GM12892 (cell line): ENCODE results near the gene CEP164.

Experiments used
- POLR2A ChIP-seq: IDR thresholded peaks from 2 replicates; pipeline ENCODE4 v1.6.1; 2011; ENCODE audit warnings: low read depth, low read length, control low read depth
- POLR2AphosphoS5 ChIP-seq: IDR thresholded peaks from 2 replicates; pipeline ENCODE4 v1.6.1; 2011; ENCODE audit warnings: low read depth, low read length, control low read depth

DNA sequence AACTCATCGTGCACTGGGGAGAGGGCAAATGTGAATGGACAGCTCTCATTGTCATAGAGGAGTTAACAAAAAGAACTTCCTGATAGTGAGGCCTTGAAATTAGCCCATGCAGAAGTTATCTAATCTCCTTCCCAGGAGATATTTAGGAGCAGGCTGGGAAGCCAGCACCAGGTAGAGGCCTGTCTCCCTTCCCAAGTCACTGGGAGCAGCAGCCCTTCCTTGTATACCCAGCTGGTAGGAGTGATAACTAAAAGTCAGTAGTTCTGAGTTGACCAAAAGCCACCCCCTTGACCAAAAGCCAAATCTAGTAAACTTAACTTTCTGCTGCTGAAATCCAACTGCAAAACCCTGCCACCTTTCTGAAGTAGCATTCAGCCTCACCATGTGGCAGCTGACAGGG lies 37.9 kb upstream of the CEP164 start:
- TF ChIP-seq POLR2A (no peak), POLR2AphosphoS5 (no peak)
